Thyroid gland (tissue), 4 donors: Measurements from ENCODE around the gene ALKBH6.

Experiments
- CTCF ChIP-seq, 6 experiments: fragments of 200-600 bp in 3 of 6; fragments of 450-650 bp in 3 of 6; sonication (generic) in 3 of 6; IDR thresholded peaks; one replicate each; pipeline ENCODE4 v1.5.1; 2016 to 2019; ENCODE audit warnings: antibody characterized with exemption in 6 of 6, mild to moderate bottlenecking in 2 of 6, inconsistent platforms in 1 of 6, moderate library complexity in 1 of 6
- POLR2A ChIP-seq, 2 donors: fragments of 450-650 bp; IDR thresholded peaks; one replicate each; pipeline ENCODE4 v1.6.1; 2017; ENCODE audit warnings: antibody characterized with exemption in 2 of 2, mild to moderate bottlenecking in 2 of 2, moderate library complexity in 1 of 2

DNA sequence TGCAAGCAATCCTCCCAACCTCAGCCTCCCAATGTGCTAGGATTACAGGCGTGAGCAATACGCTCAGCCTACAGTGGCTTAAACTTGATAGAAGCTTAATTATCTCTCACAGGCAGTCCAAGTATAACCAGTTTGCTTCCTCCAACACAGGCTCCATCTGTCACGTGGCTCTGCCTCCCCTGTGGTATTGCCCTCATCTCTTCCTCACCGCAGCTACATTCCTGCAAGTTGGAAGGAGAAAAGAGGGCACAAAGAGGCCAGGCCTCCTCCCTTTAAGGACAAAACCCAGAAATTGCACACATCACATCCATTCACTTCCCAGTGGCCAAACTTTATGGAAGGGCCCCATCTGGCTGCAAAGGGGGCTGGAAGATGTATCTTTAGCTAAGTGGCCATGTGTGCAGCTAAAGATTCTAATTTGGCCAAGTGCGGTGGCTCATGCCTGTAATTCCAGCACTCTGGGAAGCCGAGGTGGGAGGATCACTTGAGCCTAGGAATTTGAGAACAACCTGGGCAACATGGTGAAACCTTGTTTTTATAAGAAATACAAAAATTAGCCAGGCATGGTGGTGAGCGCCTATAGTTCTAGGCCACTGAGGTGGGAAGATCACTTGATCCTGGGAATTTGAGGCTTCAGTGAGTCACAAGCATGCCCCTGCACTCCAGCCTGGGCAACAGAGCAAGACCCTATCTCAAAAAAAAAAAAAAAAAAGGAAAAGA is 22.1 kb downstream of the ALKBH6 start:
- TF ChIP-seq CTCF (IDR thresholded peaks at IDR 0.05) = no peak
- no peak for TF ChIP-seq POLR2A (IDR thresholded peaks at IDR 0.05)
